ENCODE results near the gene FETUB.

GRCh38 chr3:186670155-186670554, 30.0 kb downstream of the FETUB start:
- TF ChIP-seq CTCF (IDR thresholded peaks at IDR 0.05) (no peak), POLR2AphosphoS5 (IDR thresholded peaks at IDR 0.05) (no peak), POLR2A (IDR thresholded peaks at IDR 0.05) (no peak), EP300 (IDR thresholded peaks at IDR 0.05) (no peak)

Measured in sigmoid colon (tissue), 4 donors.